H9 (cell line): ENCODE data around the gene SPOP. TPM values are rescaled to one million over a fixed set of nuclear protein-coding genes. Genes with fewer than 3 reads are reported as not detected.

Source experiments
- DNase-seq: peaks from one replicate; pipeline ENCODE4 v3.0.0-alpha.2; 2017
- H2AFZ ChIP-seq: one replicate; pipeline ENCODE4 v1.6.1; 2013; ENCODE audit warnings: mild to moderate bottlenecking, low read length, control low read depth, moderate library complexity
- H2AK5ac ChIP-seq: 2 replicates; pipeline ENCODE4 v1.6.1; 2013; ENCODE audit warnings: low read length, control low read depth, mixed read lengths; ENCODE audit not compliant: insufficient read length
- H2BK120ac ChIP-seq: one replicate; pipeline ENCODE4 v1.6.1; 2013; ENCODE audit warnings: low read depth, mild to moderate bottlenecking, low read length, control low read depth, inconsistent platforms; ENCODE audit not compliant: poor library complexity, severe bottlenecking
- H2BK12ac ChIP-seq: 2 replicates; pipeline ENCODE4 v1.6.1; 2013; ENCODE audit warnings: low read length, control low read depth, mixed read lengths, low read depth; ENCODE audit not compliant: insufficient read length
- H2BK15ac ChIP-seq: 2 replicates; pipeline ENCODE4 v1.6.1; 2013; ENCODE audit warnings: low read depth, low read length, control low read depth
- H2BK20ac ChIP-seq: one replicate; pipeline ENCODE4 v1.6.1; 2013; ENCODE audit warnings: low read depth, mild to moderate bottlenecking, low read length, control low read depth, inconsistent platforms; ENCODE audit not compliant: poor library complexity, severe bottlenecking
- H2BK5ac ChIP-seq: 2 replicates; pipeline ENCODE4 v1.6.1; 2013; ENCODE audit warnings: low read length, control low read depth, mixed read lengths; ENCODE audit not compliant: insufficient read length
- H3K14ac ChIP-seq: 2 replicates; pipeline ENCODE4 v1.6.1; 2013; ENCODE audit warnings: low read length, control low read depth; ENCODE audit not compliant: insufficient read depth
- H3K18ac ChIP-seq: 2 replicates; pipeline ENCODE4 v1.6.1; 2013; ENCODE audit warnings: low read depth, mild to moderate bottlenecking, mixed read lengths, low read length, control low read depth; ENCODE audit not compliant: insufficient read length
- H3K23ac ChIP-seq: 2 replicates; pipeline ENCODE4 v1.6.1; 2013; ENCODE audit warnings: low read length, control low read depth, mixed read lengths, low read depth; ENCODE audit not compliant: insufficient read length
- H3K23me2 ChIP-seq: 2 replicates; pipeline ENCODE4 v1.6.1; 2013; ENCODE audit warnings: low read depth, mild to moderate bottlenecking, mixed read lengths, low read length, control low read depth; ENCODE audit not compliant: insufficient read length, poor library complexity, severe bottlenecking
- H3K27ac ChIP-seq: 2 replicates; pipeline ENCODE4 v1.5.1; 2013; ENCODE audit warnings: low read length, control low read depth, mixed read lengths, low read depth; ENCODE audit not compliant: insufficient read length
- H3K27me3 ChIP-seq: 2 replicates; pipeline ENCODE4 v1.6.1; 2013; ENCODE audit warnings: low read length, control low read depth, inconsistent platforms; ENCODE audit not compliant: insufficient read depth
- H3K4ac ChIP-seq: 2 replicates; pipeline ENCODE4 v1.6.1; 2013; ENCODE audit warnings: low read depth, mild to moderate bottlenecking, control low read depth, inconsistent platforms, low read length, moderate library complexity
- H3K4me1 ChIP-seq: 2 replicates; pipeline ENCODE4 v1.6.1; 2013; ENCODE audit warnings: low read length, control low read depth, inconsistent platforms; ENCODE audit not compliant: insufficient read depth
- H3K4me2 ChIP-seq: 2 replicates; pipeline ENCODE4 v1.6.1; 2013; ENCODE audit warnings: low read length, control low read depth, mixed read lengths; ENCODE audit not compliant: insufficient read length, insufficient read depth
- H3K56ac ChIP-seq: 2 replicates; pipeline ENCODE4 v1.6.1; 2013; ENCODE audit warnings: low read depth, mild to moderate bottlenecking, mixed read lengths, low read length, control low read depth; ENCODE audit not compliant: insufficient read length
- H3K79me1 ChIP-seq: 2 replicates; pipeline ENCODE4 v1.6.1; 2013; ENCODE audit warnings: low read depth, mild to moderate bottlenecking, moderate library complexity, low read length, control low read depth, inconsistent platforms; ENCODE audit not compliant: insufficient read depth, poor library complexity, severe bottlenecking
- H3K79me2 ChIP-seq: 2 replicates; pipeline ENCODE4 v1.6.1; 2013; ENCODE audit warnings: low read length, control low read depth, inconsistent platforms; ENCODE audit not compliant: insufficient read depth
- H3K9ac ChIP-seq: 2 replicates; pipeline ENCODE4 v1.6.1; 2013; ENCODE audit warnings: low read length, control low read depth, mixed read lengths; ENCODE audit not compliant: insufficient read length; ENCODE audit errors: extremely low read depth
- H3K9me3 ChIP-seq: one replicate; pipeline ENCODE4 v1.6.1; 2013; ENCODE audit warnings: low read depth, low read length, inconsistent platforms; ENCODE audit not compliant: control insufficient read depth
- H3T11ph ChIP-seq: one replicate; pipeline ENCODE4 v1.6.1; 2013; ENCODE audit warnings: mild to moderate bottlenecking, low read length, control low read depth, inconsistent platforms
- H4K20me1 ChIP-seq: one replicate; pipeline ENCODE4 v1.6.1; 2013; ENCODE audit not compliant: control insufficient read depth, insufficient read length, insufficient read depth
- H4K5ac ChIP-seq: 2 replicates; pipeline ENCODE4 v1.6.1; 2013; ENCODE audit warnings: low read depth, mild to moderate bottlenecking, mixed read lengths, low read length, control low read depth; ENCODE audit not compliant: insufficient read length
- H4K8ac ChIP-seq: replicated peaks from 2 replicates; pipeline ENCODE4 v1.6.1; 2013; ENCODE audit warnings: low read length, control low read depth, mixed read lengths, low read depth; ENCODE audit not compliant: insufficient read length
- H4K91ac ChIP-seq: 2 replicates; pipeline ENCODE4 v1.6.1; 2013; ENCODE audit warnings: low read depth, mild to moderate bottlenecking, moderate library complexity, mixed read lengths, low read length, control low read depth; ENCODE audit not compliant: insufficient read length
- H3K27ac Mint-ChIP-seq, 3 experiments: 2 replicates in 2 of 3; 3 replicates in 1 of 3; pipeline ENCODE4 v1.8.0; 2020 to 2021; ENCODE audit warnings: mixed read lengths in 3 of 3, mild to moderate bottlenecking in 1 of 3, moderate library complexity in 1 of 3
- H3K27me3 Mint-ChIP-seq: 2 replicates; pipeline ENCODE4 v1.8.0; 2021; ENCODE audit warnings: low read depth, mild to moderate bottlenecking, moderate library complexity, mixed read lengths
- H3K36me3 Mint-ChIP-seq, 3 experiments: 2 replicates in 2 of 3; 3 replicates in 1 of 3; pipeline ENCODE4 v1.8.0; 2020 to 2021; ENCODE audit warnings: low read depth in 3 of 3, mixed read lengths in 3 of 3; ENCODE audit not compliant: insufficient read depth in 1 of 3
- H3K4me1 Mint-ChIP-seq, 2 experiments: 2 replicates each; pipeline ENCODE4 v1.8.0; 2020; ENCODE audit warnings: mixed read lengths in 2 of 2
- H3K4me3 Mint-ChIP-seq, 2 experiments: 2 replicates in 1 of 2; 3 replicates in 1 of 2; pipeline ENCODE4 v1.8.0; 2020 to 2021; ENCODE audit warnings: mild to moderate bottlenecking in 2 of 2, mixed read lengths in 2 of 2, moderate library complexity in 1 of 2
- H3K9me3 Mint-ChIP-seq, 2 experiments: 2 replicates in 1 of 2; 3 replicates in 1 of 2; pipeline ENCODE4 v1.8.0; 2020; ENCODE audit warnings: mild to moderate bottlenecking in 2 of 2, mixed read lengths in 2 of 2, moderate library complexity in 1 of 2
- WGBS: extraction: QIAGEN DNeasy Blood & Tissue Kit; methylation state at CpG from one replicate; pipeline ENCODE4 v1.1.7; 2013; ENCODE audit warnings: missing lambda C conversion rate, low lambda C conversion rate, mixed read lengths; ENCODE audit not compliant: insufficient read length; ENCODE audit errors: extremely low coverage; 5-methylcytosine and 5-hydroxymethylcytosine counted together
- total RNA-seq: library from RNA; stranded (reverse); gene quantifications from 2 replicates; pipeline ENCODE4 v1.2.1, GENCODE V29; 2021
- TF ChIP-seq, protein P1 (sequence below): fragments of 200-600 bp; sonication (generic); conservative IDR thresholded peaks from 3 replicates; pipeline ENCODE4 v1.8.0; 2021; ENCODE audit warnings: antibody characterized with exemption, mild to moderate bottlenecking

The SPOP gene
- total RNA-seq, 1 experiment from 2014 or later, result 33.7 TPM

DNA sequence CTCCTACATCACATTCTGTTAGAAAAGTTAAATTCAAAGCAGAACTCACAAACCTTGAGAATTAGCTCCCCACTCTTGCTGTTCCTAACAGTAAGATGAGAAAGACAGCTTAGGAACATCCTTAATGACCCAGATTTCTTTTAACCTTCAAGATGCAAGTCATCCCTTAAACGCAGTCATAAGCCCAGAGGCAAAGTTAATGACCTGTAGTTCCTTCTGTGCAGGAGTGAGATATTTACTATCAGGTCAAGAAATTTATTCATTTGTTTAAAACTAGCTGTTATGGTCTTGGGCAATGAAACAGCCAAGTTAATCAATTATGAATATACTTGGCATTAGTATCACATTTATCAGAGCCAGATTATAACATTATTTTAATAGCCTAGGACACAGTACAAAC is 65.2 kb downstream of the SPOP start:
- no peak overlapping the region for H3K4me2 ChIP-seq
- H3K9me3 Mint-ChIP-seq, result no peaks in the 10 kb centered on the region
- no CpG with 5 or more reads among the region's 1 CpG for WGBS
- no peak overlapping the region for H4K8ac ChIP-seq
- H3K27me3 ChIP-seq, result no peaks in the 10 kb centered on the region
- DNase-seq, result no peak
- H2AK5ac ChIP-seq, result no peak overlapping the region
- no peak overlapping the region for H2BK5ac ChIP-seq
- no peak overlapping the region for H3K56ac ChIP-seq
- no peak overlapping the region for H4K91ac ChIP-seq
- H4K5ac ChIP-seq, result no peak overlapping the region
- H4K20me1 ChIP-seq, result no peaks in the 10 kb centered on the region
- H3K4me3 Mint-ChIP-seq, result no peak overlapping the region
- no peak overlapping the region for H3K23ac ChIP-seq
- no peak overlapping the region for H3K27ac ChIP-seq
- H2BK15ac ChIP-seq, result no peak overlapping the region
- H3K9ac ChIP-seq, result no peak overlapping the region
- H3K4me1 Mint-ChIP-seq, result no peaks in the 10 kb centered on the region
- no peak overlapping the region for H2BK20ac ChIP-seq
- H2AFZ ChIP-seq, result no peak overlapping the region
- H3K9me3 ChIP-seq, result no peaks in the 10 kb centered on the region
- H3K4me1 ChIP-seq, result no peaks in the 10 kb centered on the region
- no peak overlapping the region for H3T11ph ChIP-seq
- no peaks in the 10 kb centered on the region for H3K79me2 ChIP-seq
- no peaks in the 10 kb centered on the region for H3K27me3 Mint-ChIP-seq
- TF ChIP-seq, protein P1, sequence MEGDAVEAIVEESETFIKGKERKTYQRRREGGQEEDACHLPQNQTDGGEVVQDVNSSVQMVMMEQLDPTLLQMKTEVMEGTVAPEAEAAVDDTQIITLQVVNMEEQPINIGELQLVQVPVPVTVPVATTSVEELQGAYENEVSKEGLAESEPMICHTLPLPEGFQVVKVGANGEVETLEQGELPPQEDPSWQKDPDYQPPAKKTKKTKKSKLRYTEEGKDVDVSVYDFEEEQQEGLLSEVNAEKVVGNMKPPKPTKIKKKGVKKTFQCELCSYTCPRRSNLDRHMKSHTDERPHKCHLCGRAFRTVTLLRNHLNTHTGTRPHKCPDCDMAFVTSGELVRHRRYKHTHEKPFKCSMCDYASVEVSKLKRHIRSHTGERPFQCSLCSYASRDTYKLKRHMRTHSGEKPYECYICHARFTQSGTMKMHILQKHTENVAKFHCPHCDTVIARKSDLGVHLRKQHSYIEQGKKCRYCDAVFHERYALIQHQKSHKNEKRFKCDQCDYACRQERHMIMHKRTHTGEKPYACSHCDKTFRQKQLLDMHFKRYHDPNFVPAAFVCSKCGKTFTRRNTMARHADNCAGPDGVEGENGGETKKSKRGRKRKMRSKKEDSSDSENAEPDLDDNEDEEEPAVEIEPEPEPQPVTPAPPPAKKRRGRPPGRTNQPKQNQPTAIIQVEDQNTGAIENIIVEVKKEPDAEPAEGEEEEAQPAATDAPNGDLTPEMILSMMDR, result no peak
- no peak overlapping the region for H3K27ac Mint-ChIP-seq
- H3K23me2 ChIP-seq, result no peaks in the 10 kb centered on the region
- no peak overlapping the region for H2BK12ac ChIP-seq
- no peak overlapping the region for H2BK120ac ChIP-seq
- peaks cover 6% of the 10 kb centered on the region for H3K79me1 ChIP-seq
- H3K4ac ChIP-seq, result no peak overlapping the region
- no peak overlapping the region for H3K18ac ChIP-seq
- no peak overlapping the region for H3K14ac ChIP-seq
- H3K36me3 Mint-ChIP-seq, result peaks cover 15 to 46% (median 41%) of the 10 kb centered on the region in 3 experiments; a peak in 6 of 7 replicates
